ENCODE measurements around the gene IRF2BPL. TPM values are rescaled to one million over a fixed set of nuclear protein-coding genes. Genes with fewer than 3 reads are reported as not detected.

The IRF2BPL gene
- total RNA-seq, 1 experiment from 2014 or later: 8.7 TPM

GRCh38 chr14:77011245-77011644 lies 17.3 kb downstream of the IRF2BPL start:
- DNase-seq (ENCODE audit: low spot score): no peak

GRCh38 chr14:77009014-77009413 lies 19.5 kb downstream of the IRF2BPL start:
- DNase-seq (ENCODE audit: low spot score): no peak

- no peak for DNase-seq (ENCODE audit: low spot score)
Measured at GRCh38 chr14:77008541-77008940, 20.0 kb downstream of the IRF2BPL start.

- DNase-seq (ENCODE audit: low spot score): no peak
Measured at GRCh38 chr14:77007975-77008421, 20.5 kb downstream of the IRF2BPL start.

- DNase-seq (ENCODE audit: low spot score): no peak
Measured at GRCh38 chr14:77007183-77007974, 21.1 kb downstream of the IRF2BPL start.

- no peak for DNase-seq (ENCODE audit: low spot score)
Measured at GRCh38 chr14:77006132-77006531, 22.4 kb downstream of the IRF2BPL start.

- no peak for DNase-seq (ENCODE audit: low spot score)
Measured at GRCh38 chr14:77005559-77005958, 22.9 kb downstream of the IRF2BPL start.

- no peak for DNase-seq (ENCODE audit: low spot score)
Measured at GRCh38 chr14:77004711-77005460, 23.6 kb downstream of the IRF2BPL start.

- peak; percentile 27 for DNase-seq (ENCODE audit: low spot score)
Measured at GRCh38 chr14:77003960-77004710, 24.4 kb downstream of the IRF2BPL start.

- no peak for DNase-seq (ENCODE audit: low spot score)
Measured at GRCh38 chr14:77002889-77003288, 25.6 kb downstream of the IRF2BPL start.

GRCh38 chr14:77002335-77002734 lies 26.2 kb downstream of the IRF2BPL start:
- DNase-seq (ENCODE audit: low spot score): no peak

- no peak for DNase-seq (ENCODE audit: low spot score)
Measured at GRCh38 chr14:77000340-77001270, 27.9 kb downstream of the IRF2BPL start.

GRCh38 chr14:76998910-76999309 lies 29.6 kb downstream of the IRF2BPL start:
- no peak for DNase-seq (ENCODE audit: low spot score)

- DNase-seq (ENCODE audit: low spot score): no peak
Measured at GRCh38 chr14:76997257-76997970, 31.1 kb downstream of the IRF2BPL start.

GRCh38 chr14:76996563-76997146 lies 31.9 kb downstream of the IRF2BPL start:
- no peak for DNase-seq (ENCODE audit: low spot score)

GRCh38 chr14:76995279-76996035 lies 33.1 kb downstream of the IRF2BPL start:
- no peak for DNase-seq (ENCODE audit: low spot score)

GRCh38 chr14:76993752-76994151 lies 34.8 kb downstream of the IRF2BPL start:
- DNase-seq (ENCODE audit: low spot score): no peak

GRCh38 chr14:76990084-76990483 lies 38.4 kb downstream of the IRF2BPL start:
- no peak for DNase-seq (ENCODE audit: low spot score)

- DNase-seq (ENCODE audit: low spot score): no peak
Measured at GRCh38 chr14:76987956-76988520, 40.5 kb downstream of the IRF2BPL start.

Measured in H4 (cell line).